Thoracic aorta (tissue), 2 donors: ENCODE results near the gene DYSF. TPM values are rescaled to one million over a fixed set of nuclear protein-coding genes. Genes with fewer than 3 reads are reported as not detected.
A peak's percentile ranks its signal among the peaks of the same experiment; 100 is the strongest.

Experiments used
- ATAC-seq: fragments of 150-250 bp; one replicate; pipeline ENCODE4 v1.8.0; 2017; ENCODE audit warnings: low read depth; ENCODE audit not compliant: insufficient number of reproducible peaks, low FRiP score
- DNase-seq: peaks from one replicate; pipeline ENCODE4 v3.0.0-alpha.2; 2020; ENCODE audit warnings: low spot score
- H3K27ac ChIP-seq, 2 donors: fragments of 200-600 bp; sonication (generic); 1 replicate in 1 of 2; 2 replicates in 1 of 2; pipeline ENCODE4 v1.5.1; 2016; ENCODE audit warnings: mild to moderate bottlenecking in 2 of 2, moderate library complexity in 2 of 2
- H3K27me3 ChIP-seq: fragments of 200-600 bp; sonication (generic); replicated peaks from 2 replicates; pipeline ENCODE4 v1.6.0; 2016; ENCODE audit warnings: mild to moderate bottlenecking; ENCODE audit not compliant: insufficient read depth
- H3K36me3 ChIP-seq: fragments of 200-600 bp; sonication (generic); one replicate; pipeline ENCODE4 v1.5.1; 2016
- H3K4me1 ChIP-seq, 2 donors: fragments of 200-600 bp; sonication (generic); 1 replicate in 1 of 2; 2 replicates in 1 of 2; pipeline versions ENCODE4 v1.5.1 to v1.6.0; 2016; ENCODE audit warnings: low read depth in 2 of 2, mild to moderate bottlenecking in 1 of 2; ENCODE audit not compliant: control insufficient read depth in 1 of 2
- H3K4me3 ChIP-seq: fragments of 200-600 bp; sonication (generic); 2 replicates; pipeline ENCODE4 v1.5.1; 2016; ENCODE audit warnings: mild to moderate bottlenecking
- H3K9me3 ChIP-seq: fragments of 200-600 bp; sonication (generic); 2 replicates; pipeline ENCODE4 v1.5.1; 2016
- total RNA-seq, 2 donors: library from RNA; depleted of rRNA; stranded (reverse); fragments of >200 nt; gene quantifications; one replicate each; pipeline versions ENCODE4 v1.1.0 to v1.2.3, GENCODE V29; 2016
- TF ChIP-seq, protein P1 (sequence below): fragments of 200-600 bp; sonication (generic); IDR thresholded peaks from one replicate; pipeline ENCODE4 v1.5.1; 2019; ENCODE audit warnings: antibody characterized with exemption

DYSF gene
- total RNA-seq, 2 donors from 2014 or later = 13.0 to 15.2 TPM

DNA sequence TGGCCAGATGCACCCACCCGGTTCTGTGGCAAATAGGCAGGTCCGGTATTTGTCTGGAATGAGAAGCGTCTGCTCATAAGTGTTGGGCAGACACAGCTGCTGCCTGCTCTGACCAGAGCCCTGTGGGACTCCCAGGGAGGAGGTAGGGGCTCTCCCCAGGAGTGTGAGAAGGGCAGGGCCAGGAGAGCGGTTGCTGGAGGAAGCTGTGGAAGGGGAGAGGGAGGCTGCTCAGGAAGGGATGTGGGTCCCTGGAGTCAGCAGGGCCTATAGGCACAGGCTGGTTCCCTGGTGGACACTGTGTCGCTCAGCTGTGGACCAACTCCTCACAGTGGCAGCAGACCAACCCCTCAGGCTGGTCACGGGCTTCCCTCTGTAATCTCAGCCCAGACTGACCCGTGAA, 109.2 kb downstream of the DYSF start:
- Histone ChIP-seq H3K36me3 (no peaks in the 10 kb centered on the region), H3K27ac (peak overlapping the region in 1 of 2 donors; percentile 37), H3K9me3 (no peaks in the 10 kb centered on the region), H3K27me3 (no peaks in the 10 kb centered on the region), H3K4me3 (no peak overlapping the region), H3K4me1 (peaks cover 14 to 63% of the 10 kb centered on the region in 2 donors)
- no peak for DNase-seq
- ATAC-seq = no peak
- TF ChIP-seq, protein P1, sequence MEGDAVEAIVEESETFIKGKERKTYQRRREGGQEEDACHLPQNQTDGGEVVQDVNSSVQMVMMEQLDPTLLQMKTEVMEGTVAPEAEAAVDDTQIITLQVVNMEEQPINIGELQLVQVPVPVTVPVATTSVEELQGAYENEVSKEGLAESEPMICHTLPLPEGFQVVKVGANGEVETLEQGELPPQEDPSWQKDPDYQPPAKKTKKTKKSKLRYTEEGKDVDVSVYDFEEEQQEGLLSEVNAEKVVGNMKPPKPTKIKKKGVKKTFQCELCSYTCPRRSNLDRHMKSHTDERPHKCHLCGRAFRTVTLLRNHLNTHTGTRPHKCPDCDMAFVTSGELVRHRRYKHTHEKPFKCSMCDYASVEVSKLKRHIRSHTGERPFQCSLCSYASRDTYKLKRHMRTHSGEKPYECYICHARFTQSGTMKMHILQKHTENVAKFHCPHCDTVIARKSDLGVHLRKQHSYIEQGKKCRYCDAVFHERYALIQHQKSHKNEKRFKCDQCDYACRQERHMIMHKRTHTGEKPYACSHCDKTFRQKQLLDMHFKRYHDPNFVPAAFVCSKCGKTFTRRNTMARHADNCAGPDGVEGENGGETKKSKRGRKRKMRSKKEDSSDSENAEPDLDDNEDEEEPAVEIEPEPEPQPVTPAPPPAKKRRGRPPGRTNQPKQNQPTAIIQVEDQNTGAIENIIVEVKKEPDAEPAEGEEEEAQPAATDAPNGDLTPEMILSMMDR = no peak

DNA sequence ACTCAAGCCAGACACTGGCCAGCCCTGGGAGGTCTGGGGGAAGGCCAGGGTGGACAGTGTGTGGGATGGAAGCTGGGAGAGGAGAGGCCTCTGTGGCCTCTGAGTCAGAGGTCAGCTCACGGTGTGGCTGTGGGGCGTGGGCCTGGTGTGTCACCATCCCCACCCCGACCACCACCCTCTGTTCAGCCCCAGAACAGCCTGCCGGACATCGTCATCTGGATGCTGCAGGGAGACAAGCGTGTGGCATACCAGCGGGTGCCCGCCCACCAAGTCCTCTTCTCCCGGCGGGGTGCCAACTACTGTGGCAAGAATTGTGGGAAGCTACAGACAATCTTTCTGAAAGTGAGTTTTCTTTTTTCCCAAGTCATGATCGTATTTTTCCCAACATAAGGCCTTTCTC, 110.5 kb downstream of the DYSF start:
- H3K36me3 ChIP-seq = no peaks in the 10 kb centered on the region
- DNase-seq (no peak), ATAC-seq (no peak)
- H3K27me3 ChIP-seq = no peaks in the 10 kb centered on the region
- H3K4me3 ChIP-seq = no peak overlapping the region
- H3K4me1 ChIP-seq = peaks cover 14 to 58% of the 10 kb centered on the region in 2 donors
- no peaks in the 10 kb centered on the region for H3K9me3 ChIP-seq
- H3K27ac ChIP-seq = no peak overlapping the region
- TF ChIP-seq, protein P1 = no peak

DNA sequence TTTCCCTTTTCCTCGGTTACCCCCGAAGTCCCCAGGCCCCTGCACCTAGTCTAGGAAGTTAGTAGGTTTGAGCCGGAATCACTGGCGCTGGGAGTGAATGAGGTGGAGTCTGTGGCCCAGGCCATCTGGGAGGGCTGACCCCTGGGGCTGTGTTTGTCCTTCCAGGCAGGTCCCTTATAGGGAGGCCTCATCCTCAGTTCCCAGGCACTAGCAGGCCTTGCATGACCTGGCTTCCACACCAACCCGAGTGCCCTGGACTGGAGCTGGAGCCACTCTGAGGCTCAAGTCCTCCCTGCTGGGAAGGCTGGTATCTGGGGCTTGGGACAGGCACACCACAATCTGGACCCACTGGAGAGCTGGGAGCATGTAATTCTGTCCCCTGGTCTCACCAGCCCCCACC, 111.0 kb downstream of the DYSF start:
- TF ChIP-seq, protein P1 = no peak

DNA sequence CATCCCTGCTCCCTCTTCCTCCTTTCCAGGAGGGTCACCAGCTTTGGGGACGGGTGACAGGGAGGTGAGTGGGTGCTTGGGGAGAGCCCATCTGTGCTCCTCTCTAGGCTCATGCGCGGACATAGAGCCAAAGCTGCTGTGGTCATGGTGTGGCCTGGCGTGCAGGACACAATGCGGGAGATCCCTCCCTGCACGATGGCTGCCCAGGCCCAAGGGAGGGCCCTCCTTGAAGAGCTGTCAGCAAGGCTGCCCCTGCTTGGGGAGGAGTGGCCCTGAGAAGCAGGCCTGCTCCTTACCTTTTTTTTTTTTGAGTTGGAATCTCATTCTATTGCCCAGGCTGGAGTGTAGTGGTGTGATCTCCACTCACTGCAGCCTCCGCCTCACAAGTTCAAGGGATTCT, 111.4 kb downstream of the DYSF start:
- Histone ChIP-seq H3K4me3 (no peak overlapping the region), H3K27ac (peak overlapping the region in 1 of 2 donors; percentile 86), H3K4me1 (peaks cover 14 to 56% of the 10 kb centered on the region in 2 donors), H3K27me3 (no peaks in the 10 kb centered on the region), H3K9me3 (no peaks in the 10 kb centered on the region), H3K36me3 (no peaks in the 10 kb centered on the region)
- DNase-seq (no peak), ATAC-seq (no peak)
- TF ChIP-seq, protein P1 = no peak

More for the DNA sequence above, 111.0 kb downstream of the DYSF start:
- no peak overlapping the region for H3K4me3 ChIP-seq
- H3K27me3 ChIP-seq = no peaks in the 10 kb centered on the region
- DNase-seq (no peak), ATAC-seq (no peak)
- H3K36me3 ChIP-seq = no peaks in the 10 kb centered on the region
- no peaks in the 10 kb centered on the region for H3K9me3 ChIP-seq
- H3K27ac ChIP-seq = no peak overlapping the region
- H3K4me1 ChIP-seq = peaks cover 14 to 58% of the 10 kb centered on the region in 2 donors

DNA sequence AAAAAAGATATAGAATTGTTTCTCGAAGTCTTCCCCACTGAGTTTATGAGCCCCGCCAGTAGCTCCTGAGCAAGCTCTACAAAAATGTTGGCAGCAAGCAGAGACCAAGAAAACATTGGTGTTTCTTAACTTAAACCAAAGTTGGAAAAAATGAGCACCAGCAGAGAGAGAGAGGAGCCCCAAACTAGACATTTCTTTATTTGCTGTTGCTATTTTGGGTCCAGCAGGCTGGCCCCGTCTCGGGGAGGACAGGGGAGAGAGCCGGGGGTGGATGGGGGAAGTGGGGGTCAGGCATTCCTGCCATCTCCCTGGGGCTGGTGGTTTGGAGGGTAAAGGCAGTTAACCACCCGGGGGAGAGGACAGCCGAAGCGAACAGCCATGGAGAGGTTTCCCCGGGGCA, 113.0 kb downstream of the DYSF start:
- H3K4me1 ChIP-seq = peaks cover 14 to 41% of the 10 kb centered on the region in 2 donors
- H3K27me3 ChIP-seq = no peaks in the 10 kb centered on the region
- no peaks in the 10 kb centered on the region for H3K36me3 ChIP-seq
- no peaks in the 10 kb centered on the region for H3K9me3 ChIP-seq
- TF ChIP-seq, protein P1 = no peak
- DNase-seq (no peak), ATAC-seq (peak; percentile 49)
- no peak overlapping the region for H3K4me3 ChIP-seq
- H3K27ac ChIP-seq = peak overlapping the region; percentile 71 to 82
